HL-60 (cell line): ENCODE results near the gene TUT7.

Experiments
- DNase-seq, 2 experiments: peaks; one replicate each; pipeline ENCODE4 v3.0.0-alpha.2; 2010 to 2020; ENCODE audit warnings: low read depth in 1 of 2, low spot score in 1 of 2
- H3K27ac ChIP-seq: fragments of 250-450 bp; sonication (Bioruptor Pico); replicated peaks from 2 replicates; pipeline ENCODE4 v1.5.1; 2020; ENCODE audit warnings: mild to moderate bottlenecking, moderate library complexity
- H3K27me3 ChIP-seq: fragments of 250-450 bp; sonication (Bioruptor Pico); 2 replicates; pipeline ENCODE4 v1.5.1; 2021; ENCODE audit warnings: mild to moderate bottlenecking, moderate library complexity; ENCODE audit not compliant: insufficient read depth, poor library complexity, severe bottlenecking
- H3K4me3 ChIP-seq: replicated peaks from 2 replicates; pipeline ENCODE4 v1.5.1; 2011; ENCODE audit warnings: mild to moderate bottlenecking, control low read depth, low read length; ENCODE audit not compliant: insufficient read depth
- GABPA ChIP-seq: IDR thresholded peaks from 2 replicates; pipeline ENCODE4 v1.6.1; 2012; ENCODE audit warnings: low read depth
- POLR2AphosphoS5 ChIP-seq: IDR thresholded peaks from 2 replicates; pipeline ENCODE4 v1.6.1; 2012; ENCODE audit warnings: low read depth
- SPI1 ChIP-seq: IDR thresholded peaks from 2 replicates; pipeline ENCODE4 v1.6.1; 2012; ENCODE audit warnings: low read depth, mild to moderate bottlenecking, borderline replicate concordance
- TF ChIP-seq, protein P1 (sequence below): IDR thresholded peaks from 2 replicates; pipeline ENCODE4 v1.6.1; 2012; ENCODE audit warnings: low read depth; ENCODE audit not compliant: insufficient replicate concordance
- TF ChIP-seq, protein P2 (sequence below): IDR thresholded peaks from one replicate; pipeline ENCODE4 v1.5.1; 2011; ENCODE audit warnings: low read length, control low read depth, inconsistent platforms; ENCODE audit not compliant: insufficient read depth

The TUT7 gene

DNA sequence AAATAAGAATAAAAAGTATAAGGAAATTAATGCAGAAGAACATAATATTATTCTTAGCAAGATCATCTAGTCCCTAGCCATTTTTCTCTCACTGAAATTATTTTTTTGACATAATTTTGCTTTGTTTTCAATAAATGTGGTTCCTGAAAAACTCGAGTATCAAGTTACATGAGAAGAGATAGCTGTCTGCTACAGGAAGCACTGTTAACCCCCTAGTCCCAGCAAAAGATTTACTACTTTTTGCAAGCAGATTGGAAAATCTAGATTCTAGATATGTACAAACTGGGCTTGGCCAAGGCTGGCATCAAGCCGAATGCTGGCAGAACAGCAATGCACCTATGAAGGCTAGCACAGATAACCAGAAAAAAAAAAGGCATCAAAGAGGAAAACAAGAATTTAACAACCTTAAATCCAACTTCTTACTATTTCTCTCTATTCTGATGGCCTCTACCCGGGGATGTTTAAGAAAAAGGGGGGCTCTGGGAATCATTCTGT, 49.9 kb downstream of the TUT7 start:
- H3K27me3 ChIP-seq, result no peaks in the 10 kb centered on the region
- no peak overlapping the region for H3K4me3 ChIP-seq
- DNase-seq, result no peak
- no peak overlapping the region for H3K27ac ChIP-seq
- TF ChIP-seq POLR2AphosphoS5 (no peak), SPI1 (no peak), GABPA (no peak)
- TF ChIP-seq, protein P1, sequence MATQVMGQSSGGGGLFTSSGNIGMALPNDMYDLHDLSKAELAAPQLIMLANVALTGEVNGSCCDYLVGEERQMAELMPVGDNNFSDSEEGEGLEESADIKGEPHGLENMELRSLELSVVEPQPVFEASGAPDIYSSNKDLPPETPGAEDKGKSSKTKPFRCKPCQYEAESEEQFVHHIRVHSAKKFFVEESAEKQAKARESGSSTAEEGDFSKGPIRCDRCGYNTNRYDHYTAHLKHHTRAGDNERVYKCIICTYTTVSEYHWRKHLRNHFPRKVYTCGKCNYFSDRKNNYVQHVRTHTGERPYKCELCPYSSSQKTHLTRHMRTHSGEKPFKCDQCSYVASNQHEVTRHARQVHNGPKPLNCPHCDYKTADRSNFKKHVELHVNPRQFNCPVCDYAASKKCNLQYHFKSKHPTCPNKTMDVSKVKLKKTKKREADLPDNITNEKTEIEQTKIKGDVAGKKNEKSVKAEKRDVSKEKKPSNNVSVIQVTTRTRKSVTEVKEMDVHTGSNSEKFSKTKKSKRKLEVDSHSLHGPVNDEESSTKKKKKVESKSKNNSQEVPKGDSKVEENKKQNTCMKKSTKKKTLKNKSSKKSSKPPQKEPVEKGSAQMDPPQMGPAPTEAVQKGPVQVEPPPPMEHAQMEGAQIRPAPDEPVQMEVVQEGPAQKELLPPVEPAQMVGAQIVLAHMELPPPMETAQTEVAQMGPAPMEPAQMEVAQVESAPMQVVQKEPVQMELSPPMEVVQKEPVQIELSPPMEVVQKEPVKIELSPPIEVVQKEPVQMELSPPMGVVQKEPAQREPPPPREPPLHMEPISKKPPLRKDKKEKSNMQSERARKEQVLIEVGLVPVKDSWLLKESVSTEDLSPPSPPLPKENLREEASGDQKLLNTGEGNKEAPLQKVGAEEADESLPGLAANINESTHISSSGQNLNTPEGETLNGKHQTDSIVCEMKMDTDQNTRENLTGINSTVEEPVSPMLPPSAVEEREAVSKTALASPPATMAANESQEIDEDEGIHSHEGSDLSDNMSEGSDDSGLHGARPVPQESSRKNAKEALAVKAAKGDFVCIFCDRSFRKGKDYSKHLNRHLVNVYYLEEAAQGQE, result no peak
- TF ChIP-seq, protein P2, sequence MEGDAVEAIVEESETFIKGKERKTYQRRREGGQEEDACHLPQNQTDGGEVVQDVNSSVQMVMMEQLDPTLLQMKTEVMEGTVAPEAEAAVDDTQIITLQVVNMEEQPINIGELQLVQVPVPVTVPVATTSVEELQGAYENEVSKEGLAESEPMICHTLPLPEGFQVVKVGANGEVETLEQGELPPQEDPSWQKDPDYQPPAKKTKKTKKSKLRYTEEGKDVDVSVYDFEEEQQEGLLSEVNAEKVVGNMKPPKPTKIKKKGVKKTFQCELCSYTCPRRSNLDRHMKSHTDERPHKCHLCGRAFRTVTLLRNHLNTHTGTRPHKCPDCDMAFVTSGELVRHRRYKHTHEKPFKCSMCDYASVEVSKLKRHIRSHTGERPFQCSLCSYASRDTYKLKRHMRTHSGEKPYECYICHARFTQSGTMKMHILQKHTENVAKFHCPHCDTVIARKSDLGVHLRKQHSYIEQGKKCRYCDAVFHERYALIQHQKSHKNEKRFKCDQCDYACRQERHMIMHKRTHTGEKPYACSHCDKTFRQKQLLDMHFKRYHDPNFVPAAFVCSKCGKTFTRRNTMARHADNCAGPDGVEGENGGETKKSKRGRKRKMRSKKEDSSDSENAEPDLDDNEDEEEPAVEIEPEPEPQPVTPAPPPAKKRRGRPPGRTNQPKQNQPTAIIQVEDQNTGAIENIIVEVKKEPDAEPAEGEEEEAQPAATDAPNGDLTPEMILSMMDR, result no peak

DNA sequence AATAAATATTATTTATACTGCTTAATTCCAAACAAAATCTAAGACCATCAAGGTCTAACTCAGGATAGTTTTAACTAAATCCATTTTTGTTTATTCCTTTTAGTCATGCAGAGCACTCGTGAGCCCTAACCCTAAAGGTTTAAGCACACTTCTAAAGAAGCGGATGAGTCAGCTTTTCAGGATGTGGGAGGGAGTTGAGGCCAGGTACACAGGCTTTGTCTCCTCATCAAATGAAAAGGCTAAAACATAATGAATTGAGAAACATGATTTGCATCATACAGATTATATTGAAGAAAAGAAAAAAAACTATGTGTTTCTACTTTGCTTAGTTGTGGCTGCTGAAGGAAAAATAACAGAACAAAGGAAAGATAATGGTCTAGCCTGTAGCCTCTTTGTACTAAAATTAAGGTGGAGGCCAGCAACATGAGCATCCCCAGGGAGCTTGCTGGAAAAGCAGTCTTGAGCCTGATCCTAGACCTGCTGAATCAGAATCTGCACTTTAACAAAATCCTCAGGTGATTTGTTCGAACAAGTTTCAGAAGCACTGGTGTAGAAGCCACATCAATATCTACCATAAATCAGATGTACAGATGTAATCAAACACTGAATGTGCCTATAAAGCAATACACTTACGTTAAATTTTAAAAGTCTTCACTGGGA, 50.8 kb downstream of the TUT7 start:
- TF ChIP-seq GABPA, result no peak
- TF ChIP-seq, protein P2, result no peak
- no peak for TF ChIP-seq SPI1
- no peak for TF ChIP-seq POLR2AphosphoS5
- TF ChIP-seq, protein P1, result no peak
- H3K27me3 ChIP-seq, result no peaks in the 10 kb centered on the region
- H3K4me3 ChIP-seq, result no peak overlapping the region
- H3K27ac ChIP-seq, result no peak overlapping the region
- DNase-seq, result no peak

DNA sequence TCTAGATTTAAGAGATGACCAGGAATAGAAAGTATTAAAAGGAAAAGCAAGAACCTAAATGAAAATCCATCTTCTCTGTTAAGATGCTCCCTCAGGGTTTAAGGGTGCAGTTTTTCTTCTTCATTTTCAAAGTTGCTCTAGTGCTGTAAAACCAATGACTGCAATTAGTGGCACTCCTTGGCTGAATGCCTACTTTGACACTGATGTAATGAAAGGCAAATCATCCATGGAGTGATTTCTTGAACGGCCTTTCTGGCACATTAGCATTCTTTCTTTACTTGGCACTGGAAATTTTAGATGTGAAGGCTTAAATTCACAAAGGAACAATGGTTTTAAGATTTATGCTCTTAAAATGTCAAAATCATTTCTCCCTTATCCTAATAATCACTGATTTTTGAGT, 52.5 kb downstream of the TUT7 start:
- Histone ChIP-seq H3K27ac (no peak overlapping the region), H3K27me3 (no peaks in the 10 kb centered on the region), H3K4me3 (no peak overlapping the region)
- no peak for DNase-seq
- TF ChIP-seq, protein P2, result no peak
- TF ChIP-seq, protein P1, result no peak
- TF ChIP-seq SPI1 (no peak), GABPA (no peak), POLR2AphosphoS5 (no peak)
